VCaP (cell line): Measurements from ENCODE around the gene LSG1.

Experiments used
- H3K27ac ChIP-seq: fragments of 450-650 bp; 2 replicates; pipeline ENCODE4 v1.5.1; 2017
- CTCF ChIP-seq: fragments of 450-650 bp; conservative IDR thresholded peaks from 2 replicates; pipeline ENCODE4 v1.5.1; 2017; ENCODE audit warnings: mild to moderate bottlenecking, moderate library complexity

The LSG1 gene

DNA sequence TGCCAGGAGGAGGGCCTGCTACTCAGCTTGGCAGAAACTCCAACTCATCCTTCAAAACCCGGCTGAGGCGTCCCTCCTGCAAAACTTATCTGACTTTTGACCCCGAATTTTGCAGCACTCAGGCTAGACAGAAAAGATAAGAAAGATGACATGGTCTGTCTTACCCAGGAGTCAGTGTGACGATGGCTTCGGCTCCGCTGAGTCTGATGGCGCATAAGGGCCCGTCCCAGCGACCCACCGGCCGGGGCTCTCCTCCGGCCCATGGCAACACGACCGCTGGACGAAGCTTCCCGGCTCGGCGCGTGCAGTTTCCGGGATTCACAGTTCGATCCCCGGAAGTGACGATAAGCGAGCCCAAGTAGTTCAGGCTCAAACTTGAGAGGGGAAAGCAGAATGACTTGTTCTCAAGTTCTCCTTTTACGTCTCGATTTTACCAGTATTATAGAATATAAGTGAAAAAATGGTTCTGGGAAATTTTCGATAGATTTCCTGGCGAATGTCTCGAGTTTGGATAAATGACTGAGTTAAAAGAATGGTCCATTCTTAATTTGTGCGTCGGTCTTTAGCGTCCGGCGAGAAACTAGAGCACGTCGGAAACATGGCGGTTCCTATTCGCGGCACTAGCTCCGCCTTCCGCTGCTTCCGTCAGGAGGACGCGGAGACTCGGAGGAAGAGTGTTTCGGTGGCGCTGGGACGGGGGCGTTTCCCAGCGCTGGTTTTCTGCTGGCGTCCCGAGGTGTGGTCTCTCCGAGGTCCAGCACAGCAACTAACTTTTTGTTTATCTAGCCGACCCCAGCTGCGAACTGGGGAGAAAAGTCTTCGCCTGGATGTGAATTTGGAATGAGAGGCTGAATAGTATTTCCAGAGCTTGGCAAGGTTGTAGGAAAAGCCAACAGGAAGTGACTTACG lies at the start of gene LSG1:
Gene LSG1, minus strand, starts transcription at position 292 of the 909 bp plus-strand sequence. Its CDS starts 29 bp downstream, at position 263.
- TF ChIP-seq CTCF = no peak

GRCh38 chr3:194720048-194720447 lies 48.1 kb upstream of the LSG1 start:
- no peak for TF ChIP-seq CTCF
- no peak overlapping the region for H3K27ac ChIP-seq

More for the DNA sequence above, at the start of gene LSG1:
- H3K27ac ChIP-seq = peak within 1 kb of the TSS; percentile 94

DNA sequence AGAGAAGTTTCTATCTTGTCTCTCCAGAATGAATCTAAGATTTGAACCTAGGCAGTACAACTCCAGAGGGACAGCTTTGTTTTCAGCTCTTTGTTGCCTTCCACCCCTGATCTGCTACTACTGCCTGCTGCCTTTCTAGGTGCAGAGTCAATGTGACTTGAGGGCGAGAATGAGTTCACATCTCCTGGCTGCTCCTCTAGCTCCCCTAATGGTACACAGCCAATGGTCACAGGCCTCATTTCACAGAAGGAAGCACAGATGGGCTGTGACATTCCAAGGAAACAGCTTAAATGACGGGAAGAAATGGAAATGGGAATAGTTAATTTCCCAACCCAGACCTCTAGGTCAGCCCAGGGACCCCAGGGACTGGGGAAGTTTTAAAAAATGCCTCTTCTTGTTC lies 46.1 kb upstream of the LSG1 start:
- no peak for TF ChIP-seq CTCF
- H3K27ac ChIP-seq = no peak overlapping the region

GRCh38 chr3:194715022-194715800 lies 43.2 kb upstream of the LSG1 start:
- H3K27ac ChIP-seq = no peak overlapping the region
- no peak for TF ChIP-seq CTCF

GRCh38 chr3:194714564-194714963 lies 42.6 kb upstream of the LSG1 start:
- no peak for TF ChIP-seq CTCF
- H3K27ac ChIP-seq = no peak overlapping the region

DNA sequence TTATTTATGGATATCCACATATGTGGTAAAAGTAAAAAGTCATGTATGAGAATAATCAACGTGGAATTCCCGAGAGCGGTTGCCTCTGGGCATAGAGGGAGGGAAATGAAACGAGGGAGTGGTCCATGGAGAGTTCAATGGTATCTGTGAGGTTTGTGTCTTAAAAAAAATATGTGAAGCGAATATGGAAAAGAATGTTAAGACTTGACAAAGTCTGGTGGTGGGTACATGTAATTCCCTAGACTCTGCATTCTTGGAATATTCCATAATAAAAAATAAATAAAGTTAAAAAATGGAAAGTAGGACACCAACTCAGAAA lies 42.1 kb upstream of the LSG1 start:
- no peak overlapping the region for H3K27ac ChIP-seq
- no peak for TF ChIP-seq CTCF

- TF ChIP-seq CTCF = no peak
- H3K27ac ChIP-seq = no peak overlapping the region
Observed at GRCh38 chr3:194713299-194714136, 41.5 kb upstream of the LSG1 start.
